Astrocyte (in vitro differentiated cells and primary cell): ENCODE results near the gene KRTAP24-1. TPM values are rescaled to one million over a fixed set of nuclear protein-coding genes. Genes with fewer than 3 reads are reported as not detected.

Source experiments
- DNase-seq: peaks from one replicate; pipeline ENCODE4 v3.0.0-alpha.2; 2010; ENCODE audit warnings: low read depth
- FAIRE-seq: peaks from 2 replicates; lab custom pipeline; 2011; peaks lifted over from hg19 to GRCh38; lab: Jason Lieb, UNC
- H2AFZ ChIP-seq: 2 replicates; pipeline ENCODE4 v1.6.0; 2012; ENCODE audit warnings: low read depth, low read length, inconsistent platforms
- H3K27ac ChIP-seq: 2 replicates; pipeline ENCODE4 v1.5.1; 2011; ENCODE audit warnings: low read depth, low read length, inconsistent platforms
- H3K27me3 ChIP-seq: 2 replicates; pipeline ENCODE4 v1.6.0; 2011; ENCODE audit warnings: low read length, inconsistent platforms; ENCODE audit not compliant: insufficient read depth
- H3K36me3 ChIP-seq: 2 replicates; pipeline ENCODE4 v1.5.1; 2011; ENCODE audit warnings: low read length, inconsistent platforms; ENCODE audit not compliant: insufficient read depth
- H3K4me1 ChIP-seq: 2 replicates; pipeline ENCODE4 v1.5.1; 2011; ENCODE audit warnings: low read length, inconsistent platforms; ENCODE audit not compliant: insufficient read depth
- H3K4me2 ChIP-seq: 2 replicates; pipeline ENCODE4 v1.6.0; 2012; ENCODE audit warnings: low read length, inconsistent platforms
- H3K4me3 ChIP-seq: 2 replicates; pipeline ENCODE4 v1.5.1; 2011; ENCODE audit warnings: low read depth, mild to moderate bottlenecking, low read length, inconsistent platforms; ENCODE audit not compliant: insufficient read depth
- H3K79me2 ChIP-seq: 2 replicates; pipeline ENCODE4 v1.6.0; 2012; ENCODE audit warnings: mild to moderate bottlenecking, low read length, inconsistent platforms; ENCODE audit not compliant: insufficient read depth
- H3K9ac ChIP-seq: 2 replicates; pipeline ENCODE4 v1.6.0; 2012; ENCODE audit warnings: mild to moderate bottlenecking, low read length, inconsistent platforms
- H3K9me3 ChIP-seq: 2 replicates; pipeline ENCODE4 v1.5.1; 2012; ENCODE audit warnings: low read depth, mild to moderate bottlenecking, low read length, inconsistent platforms; ENCODE audit not compliant: insufficient read depth
- H4K20me1 ChIP-seq: 2 replicates; pipeline ENCODE4 v1.6.0; 2012; ENCODE audit warnings: low read length, inconsistent platforms; ENCODE audit not compliant: insufficient read depth
- H3K27ac Mint-ChIP-seq: one replicate; pipeline ENCODE4 v1.8.0; 2021; ENCODE audit warnings: mild to moderate bottlenecking, mixed read lengths; ENCODE audit not compliant: unreplicated experiment
- H3K27me3 Mint-ChIP-seq: one replicate; pipeline ENCODE4 v1.8.0; 2021; ENCODE audit warnings: low read depth, mixed read lengths; ENCODE audit not compliant: unreplicated experiment
- H3K36me3 Mint-ChIP-seq: one replicate; pipeline ENCODE4 v1.8.0; 2021; ENCODE audit warnings: low read depth, mixed read lengths; ENCODE audit not compliant: unreplicated experiment
- H3K4me1 Mint-ChIP-seq: one replicate; pipeline ENCODE4 v1.8.0; 2021; ENCODE audit warnings: low read depth, mixed read lengths; ENCODE audit not compliant: unreplicated experiment
- H3K4me3 Mint-ChIP-seq: one replicate; pipeline ENCODE4 v1.8.0; 2021; ENCODE audit warnings: mild to moderate bottlenecking, moderate library complexity, mixed read lengths; ENCODE audit not compliant: unreplicated experiment
- H3K9me3 Mint-ChIP-seq: one replicate; pipeline ENCODE4 v1.8.0; 2021; ENCODE audit warnings: mild to moderate bottlenecking, mixed read lengths; ENCODE audit not compliant: unreplicated experiment
- EZH2 ChIP-seq: IDR thresholded peaks from 2 replicates; pipeline ENCODE4 v1.6.1; 2012; ENCODE audit warnings: mild to moderate bottlenecking, low read length, inconsistent platforms; ENCODE audit not compliant: insufficient read depth
- total RNA-seq: library from RNA; stranded (reverse); gene quantifications from 2 replicates; pipeline ENCODE4 v1.2.1, GENCODE V29; 2021
- TF ChIP-seq, protein P1 (sequence below): IDR thresholded peaks from 2 replicates; pipeline ENCODE4 v1.5.1; 2011; ENCODE audit warnings: low read depth, mild to moderate bottlenecking, inconsistent platforms, low read length, moderate library complexity; ENCODE audit not compliant: insufficient read depth

Gene KRTAP24-1
- total RNA-seq, 1 donor from 2014 or later: not detected

DNA sequence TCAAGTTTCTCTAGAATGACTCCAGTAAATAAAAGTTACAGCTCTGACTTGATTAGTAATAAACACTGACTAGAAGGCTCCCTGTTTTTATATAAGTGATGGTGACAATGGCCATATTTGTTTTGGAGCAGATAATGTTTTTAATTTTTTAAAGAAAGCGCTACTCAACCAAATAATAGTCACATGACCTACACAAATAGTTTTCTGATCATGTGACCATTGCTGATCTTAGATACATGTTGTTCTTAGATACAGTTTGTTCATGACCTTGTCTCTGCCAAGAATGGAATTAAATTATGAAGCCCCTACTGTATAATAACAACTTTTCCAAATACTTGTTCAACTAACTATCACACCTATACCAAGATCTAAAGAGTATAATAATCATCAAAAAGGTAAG, 44.6 kb downstream of the KRTAP24-1 start:
- Histone ChIP-seq H3K36me3 (no peaks in the 10 kb centered on the region), H3K9me3 (no peaks in the 10 kb centered on the region), H4K20me1 (no peaks in the 10 kb centered on the region), H3K27me3 (no peaks in the 10 kb centered on the region), H3K79me2 (no peaks in the 10 kb centered on the region), H3K4me3 (no peak overlapping the region), H3K4me2 (no peak overlapping the region), H2AFZ (no peak overlapping the region), H3K27ac (no peak overlapping the region), H3K4me1 (no peaks in the 10 kb centered on the region), H3K9ac (no peak overlapping the region)
- DNase-seq: no peak
- no peaks in the 10 kb centered on the region for H3K9me3 Mint-ChIP-seq
- H3K27ac Mint-ChIP-seq: no peak overlapping the region
- TF ChIP-seq, protein P1, sequence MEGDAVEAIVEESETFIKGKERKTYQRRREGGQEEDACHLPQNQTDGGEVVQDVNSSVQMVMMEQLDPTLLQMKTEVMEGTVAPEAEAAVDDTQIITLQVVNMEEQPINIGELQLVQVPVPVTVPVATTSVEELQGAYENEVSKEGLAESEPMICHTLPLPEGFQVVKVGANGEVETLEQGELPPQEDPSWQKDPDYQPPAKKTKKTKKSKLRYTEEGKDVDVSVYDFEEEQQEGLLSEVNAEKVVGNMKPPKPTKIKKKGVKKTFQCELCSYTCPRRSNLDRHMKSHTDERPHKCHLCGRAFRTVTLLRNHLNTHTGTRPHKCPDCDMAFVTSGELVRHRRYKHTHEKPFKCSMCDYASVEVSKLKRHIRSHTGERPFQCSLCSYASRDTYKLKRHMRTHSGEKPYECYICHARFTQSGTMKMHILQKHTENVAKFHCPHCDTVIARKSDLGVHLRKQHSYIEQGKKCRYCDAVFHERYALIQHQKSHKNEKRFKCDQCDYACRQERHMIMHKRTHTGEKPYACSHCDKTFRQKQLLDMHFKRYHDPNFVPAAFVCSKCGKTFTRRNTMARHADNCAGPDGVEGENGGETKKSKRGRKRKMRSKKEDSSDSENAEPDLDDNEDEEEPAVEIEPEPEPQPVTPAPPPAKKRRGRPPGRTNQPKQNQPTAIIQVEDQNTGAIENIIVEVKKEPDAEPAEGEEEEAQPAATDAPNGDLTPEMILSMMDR: no peak
- no peak for TF ChIP-seq EZH2
- no peaks in the 10 kb centered on the region for H3K27me3 Mint-ChIP-seq
- FAIRE-seq: no peak
- no peak overlapping the region for H3K4me3 Mint-ChIP-seq
- no peaks in the 10 kb centered on the region for H3K36me3 Mint-ChIP-seq
- H3K4me1 Mint-ChIP-seq: no peaks in the 10 kb centered on the region

DNA sequence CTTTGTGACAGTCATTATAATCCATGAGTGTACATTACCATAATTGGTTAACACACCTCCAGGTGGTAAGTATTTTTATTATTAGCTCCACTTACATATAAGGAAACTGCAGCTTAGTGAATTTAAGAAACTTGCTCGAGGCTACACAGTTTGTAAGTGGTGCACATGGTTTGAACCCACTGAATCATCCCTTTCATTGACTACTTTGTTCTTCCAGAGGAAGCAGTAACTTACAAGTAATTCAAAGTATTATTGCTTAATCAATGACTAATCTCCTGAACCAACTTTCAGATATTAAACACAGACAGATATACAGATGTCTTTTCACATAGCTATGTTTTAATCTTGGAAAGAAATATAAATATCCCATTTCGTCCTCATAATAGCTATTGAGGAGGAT, 48.1 kb downstream of the KRTAP24-1 start:
- Histone ChIP-seq H3K27ac (no peak overlapping the region), H3K36me3 (no peaks in the 10 kb centered on the region), H3K4me2 (no peak overlapping the region), H2AFZ (no peak overlapping the region), H3K9me3 (no peaks in the 10 kb centered on the region), H4K20me1 (no peaks in the 10 kb centered on the region), H3K9ac (no peak overlapping the region), H3K4me3 (no peak overlapping the region), H3K4me1 (no peaks in the 10 kb centered on the region), H3K79me2 (no peaks in the 10 kb centered on the region), H3K27me3 (no peaks in the 10 kb centered on the region)
- DNase-seq: no peak
- no peak overlapping the region for H3K4me3 Mint-ChIP-seq
- peaks cover 5% of the 10 kb centered on the region for H3K9me3 Mint-ChIP-seq
- no peaks in the 10 kb centered on the region for H3K36me3 Mint-ChIP-seq
- FAIRE-seq: no peak
- no peak overlapping the region for H3K27ac Mint-ChIP-seq
- H3K4me1 Mint-ChIP-seq: no peaks in the 10 kb centered on the region
- no peak for TF ChIP-seq EZH2
- TF ChIP-seq, protein P1: no peak
- no peaks in the 10 kb centered on the region for H3K27me3 Mint-ChIP-seq

DNA sequence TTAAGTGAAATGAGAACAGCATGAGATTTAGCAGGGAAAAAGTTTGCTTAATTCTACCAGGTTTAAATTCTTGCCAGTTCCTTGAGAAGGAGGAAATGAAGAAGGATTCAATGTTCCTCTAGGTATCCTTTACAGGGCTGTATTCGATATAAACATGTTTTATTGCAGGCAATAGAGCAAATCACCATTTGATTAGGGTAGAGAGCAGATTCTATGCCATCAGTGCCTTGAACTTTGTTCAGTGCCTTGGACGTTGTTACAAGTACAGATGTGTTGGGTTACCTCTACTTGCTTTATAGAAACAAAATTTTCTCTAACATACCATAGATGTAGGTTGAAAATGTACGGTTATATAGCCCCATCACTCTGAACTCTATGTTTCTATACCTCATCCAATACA, 48.7 kb downstream of the KRTAP24-1 start:
- Mint-ChIP-seq H3K4me3 (no peak overlapping the region), H3K27me3 (no peaks in the 10 kb centered on the region), H3K27ac (no peak overlapping the region), H3K4me1 (no peaks in the 10 kb centered on the region), H3K9me3 (peaks cover 5% of the 10 kb centered on the region), H3K36me3 (no peaks in the 10 kb centered on the region)
- no peak overlapping the region for H3K27ac ChIP-seq
- no peaks in the 10 kb centered on the region for H3K79me2 ChIP-seq
- no peak for DNase-seq
- H2AFZ ChIP-seq: no peak overlapping the region
- H3K9me3 ChIP-seq: no peaks in the 10 kb centered on the region
- H3K4me2 ChIP-seq: no peak overlapping the region
- no peak overlapping the region for H3K4me3 ChIP-seq
- no peaks in the 10 kb centered on the region for H3K36me3 ChIP-seq
- no peak overlapping the region for H3K9ac ChIP-seq
- TF ChIP-seq EZH2: no peak
- TF ChIP-seq, protein P1: no peak
- H4K20me1 ChIP-seq: no peaks in the 10 kb centered on the region
- FAIRE-seq: no peak
- H3K4me1 ChIP-seq: no peaks in the 10 kb centered on the region
- no peaks in the 10 kb centered on the region for H3K27me3 ChIP-seq
